PC-9 (cell line): ENCODE results near the gene SNX18. TPM values are rescaled to one million over a fixed set of nuclear protein-coding genes. Genes with fewer than 3 reads are reported as not detected.

ENCODE experiments used
- BruUV-seq: library from RNA; stranded (reverse); fragments of 400-500 nt; replicated peaks from 2 replicates; lab custom pipeline; 2021; lab: Mats Ljungman, UMichigan
- CTCF ChIA-PET: fragments of 300-600 bp; sonication (Branson Sonifier 250); formaldehyde crosslinking; loops from one replicate; lab custom pipeline; 2022; ENCODE audit warnings: antibody characterized with exemption; lab: Charles Lee
- POLR2A ChIA-PET: fragments of 300-600 bp; sonication (Branson Sonifier 250); formaldehyde crosslinking; loops from one replicate; lab custom pipeline; 2022; ENCODE audit warnings: antibody characterized with exemption; ENCODE audit not compliant: unreplicated experiment; lab: Charles Lee
- DNase-seq, 2 experiments: peaks; one replicate each; pipeline versions ENCODE4 v3.0.0 to v3.0.0-alpha.2; 2015 to 2022; ENCODE audit warnings: mixed read lengths in 1 of 2
- H2AFZ ChIP-seq: fragments of 200-600 bp; sonication (generic); 2 replicates; pipeline ENCODE4 v1.8.1; 2017; ENCODE audit warnings: antibody characterized with exemption
- H3F3A ChIP-seq: fragments of 200-600 bp; sonication (generic); 2 replicates; pipeline ENCODE4 v1.8.1; 2017; ENCODE audit warnings: antibody characterized with exemption, mild to moderate bottlenecking, low read depth; ENCODE audit not compliant: insufficient read depth
- H3K27ac ChIP-seq: fragments of 200-600 bp; sonication (generic); 2 replicates; pipeline ENCODE4 v1.6.1; 2016; ENCODE audit warnings: mixed run types
- H3K27me3 ChIP-seq: fragments of 200-600 bp; sonication (generic); 2 replicates; pipeline ENCODE4 v1.6.1; 2016; ENCODE audit warnings: low read depth, mixed run types; ENCODE audit not compliant: insufficient read depth
- H3K36me3 ChIP-seq: fragments of 200-600 bp; sonication (generic); 2 replicates; pipeline ENCODE4 v1.6.1; 2016; ENCODE audit warnings: low read depth, mixed run types
- H3K4me1 ChIP-seq: fragments of 200-600 bp; sonication (generic); replicated peaks from 2 replicates; pipeline ENCODE4 v1.6.1; 2016; ENCODE audit warnings: mixed run types; ENCODE audit not compliant: insufficient read depth
- H3K4me2 ChIP-seq: fragments of 200-600 bp; sonication (generic); 2 replicates; pipeline ENCODE4 v1.6.1; 2017; ENCODE audit warnings: mixed run types
- H3K4me3 ChIP-seq: fragments of 200-600 bp; sonication (generic); 2 replicates; pipeline ENCODE4 v1.6.1; 2016; ENCODE audit warnings: mixed run types
- H3K79me2 ChIP-seq: fragments of 200-600 bp; sonication (generic); 2 replicates; pipeline ENCODE4 v1.6.1; 2017; ENCODE audit warnings: low read depth, mixed run types
- H3K9me2 ChIP-seq: fragments of 200-600 bp; sonication (generic); 2 replicates; pipeline ENCODE4 v1.8.1; 2017; ENCODE audit warnings: mild to moderate bottlenecking; ENCODE audit not compliant: insufficient read depth
- H3K9me3 ChIP-seq: fragments of 200-600 bp; sonication (generic); 2 replicates; pipeline ENCODE4 v1.8.1; 2016; ENCODE audit warnings: low read depth; ENCODE audit not compliant: insufficient read depth
- H4K20me1 ChIP-seq: fragments of 200-600 bp; sonication (generic); 2 replicates; pipeline ENCODE4 v1.8.1; 2017; ENCODE audit not compliant: insufficient read depth
- EZH2 ChIP-seq: fragments of 200-600 bp; sonication (generic); IDR thresholded peaks from 2 replicates; pipeline ENCODE4 v1.8.0; 2017; ENCODE audit warnings: antibody characterized with exemption, low read depth
- intact Hi-C: fragments of 100-400 bp; cut with micrococcal nuclease; formaldehyde crosslinking; loops from one replicate; pipeline ENCODE4 v1.10.0; 2022; ENCODE audit not compliant: unreplicated experiment
- total RNA-seq: library from RNA; stranded (reverse); gene quantifications from 2 replicates; pipeline ENCODE4 v1.2.3, GENCODE V29; 2021
- TF ChIP-seq, protein P1 (sequence below): fragments of 200-600 bp; sonication (generic); conservative IDR thresholded peaks from 2 replicates; pipeline ENCODE4 v1.6.1; 2017; ENCODE audit warnings: mixed run types, antibody characterized with exemption, mild to moderate bottlenecking, moderate library complexity

SNX18 gene
- total RNA-seq, 1 experiment from 2014 or later: 9.7 TPM

DNA sequence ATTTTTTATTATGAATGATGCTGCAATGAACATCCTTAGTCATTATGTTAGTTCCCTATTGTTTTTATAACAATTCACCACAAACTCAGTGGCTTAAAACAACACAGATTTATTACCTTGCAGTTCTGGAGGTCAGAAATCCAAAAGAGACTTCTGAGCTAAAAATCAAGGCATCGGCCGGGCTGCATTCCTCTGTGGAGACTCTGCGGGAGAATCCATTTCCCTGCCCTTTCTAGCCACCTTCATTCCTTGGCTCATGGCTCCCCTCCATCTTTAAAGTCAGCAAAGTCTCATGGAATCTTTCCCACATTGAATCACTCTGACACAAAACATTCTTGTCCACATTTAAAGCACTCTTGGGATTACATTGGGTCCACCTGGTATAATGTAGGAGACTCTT, 38.6 kb downstream of the SNX18 start:
- Histone ChIP-seq H3K4me1 (0 out of 2 replicates have a peak, but pooled peaks cover 6% of the 10 kb centered on the region), H3K27me3 (no peaks in the 10 kb centered on the region), H3K4me3 (no peak overlapping the region), H3K9me2 (no peaks in the 10 kb centered on the region), H2AFZ (no peak overlapping the region), H3F3A (no peaks in the 10 kb centered on the region), H3K9me3 (peaks cover 4% of the 10 kb centered on the region; the same call in 1 of the 2 replicates), H4K20me1 (no peaks in the 10 kb centered on the region), H3K36me3 (no peaks in the 10 kb centered on the region), H3K27ac (no peak overlapping the region), H3K79me2 (no peaks in the 10 kb centered on the region), H3K4me2 (no peak overlapping the region)
- ChIA-PET CTCF (no interaction called here), POLR2A (no interaction called here)
- no peak for DNase-seq
- TF ChIP-seq, protein P1, sequence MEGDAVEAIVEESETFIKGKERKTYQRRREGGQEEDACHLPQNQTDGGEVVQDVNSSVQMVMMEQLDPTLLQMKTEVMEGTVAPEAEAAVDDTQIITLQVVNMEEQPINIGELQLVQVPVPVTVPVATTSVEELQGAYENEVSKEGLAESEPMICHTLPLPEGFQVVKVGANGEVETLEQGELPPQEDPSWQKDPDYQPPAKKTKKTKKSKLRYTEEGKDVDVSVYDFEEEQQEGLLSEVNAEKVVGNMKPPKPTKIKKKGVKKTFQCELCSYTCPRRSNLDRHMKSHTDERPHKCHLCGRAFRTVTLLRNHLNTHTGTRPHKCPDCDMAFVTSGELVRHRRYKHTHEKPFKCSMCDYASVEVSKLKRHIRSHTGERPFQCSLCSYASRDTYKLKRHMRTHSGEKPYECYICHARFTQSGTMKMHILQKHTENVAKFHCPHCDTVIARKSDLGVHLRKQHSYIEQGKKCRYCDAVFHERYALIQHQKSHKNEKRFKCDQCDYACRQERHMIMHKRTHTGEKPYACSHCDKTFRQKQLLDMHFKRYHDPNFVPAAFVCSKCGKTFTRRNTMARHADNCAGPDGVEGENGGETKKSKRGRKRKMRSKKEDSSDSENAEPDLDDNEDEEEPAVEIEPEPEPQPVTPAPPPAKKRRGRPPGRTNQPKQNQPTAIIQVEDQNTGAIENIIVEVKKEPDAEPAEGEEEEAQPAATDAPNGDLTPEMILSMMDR: no peak
- intact Hi-C loops: no loop called here
- no TSS peak for BruUV-seq

DNA sequence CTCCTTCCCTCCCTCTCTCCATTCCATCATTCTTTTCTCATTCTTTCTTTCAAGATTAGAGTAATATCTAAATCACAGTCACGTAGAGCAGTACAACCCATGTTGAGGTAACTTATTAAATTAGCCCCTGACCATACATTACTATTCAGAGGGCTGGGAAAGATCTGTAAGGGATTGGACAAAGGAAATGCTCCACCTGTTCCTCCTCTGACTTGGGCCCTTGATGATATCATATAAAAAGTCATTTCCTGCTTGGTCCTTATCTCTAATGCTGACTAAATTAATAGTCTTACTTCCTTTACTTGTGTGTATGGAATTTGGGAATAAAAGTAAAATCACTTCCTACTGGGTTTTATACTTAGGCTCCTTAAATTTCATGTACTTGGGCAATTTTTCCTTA, 40.8 kb downstream of the SNX18 start:
- H3K9me3 ChIP-seq: peaks cover 4% of the 10 kb centered on the region; the same call in 1 of the 2 replicates
- no peak overlapping the region for H3K4me2 ChIP-seq
- H3K79me2 ChIP-seq: no peaks in the 10 kb centered on the region
- CTCF ChIA-PET: no interaction called here
- H3K4me1 ChIP-seq: 0 out of 2 replicates have a peak, but pooled peaks cover 6% of the 10 kb centered on the region
- H3F3A ChIP-seq: no peaks in the 10 kb centered on the region
- H3K27me3 ChIP-seq: no peaks in the 10 kb centered on the region
- no peaks in the 10 kb centered on the region; the same call in 1 of the 2 replicates for H4K20me1 ChIP-seq
- no peaks in the 10 kb centered on the region for H3K9me2 ChIP-seq
- DNase-seq: no peak
- intact Hi-C loops: no loop called here
- no peaks in the 10 kb centered on the region for H3K36me3 ChIP-seq
- no peak overlapping the region for H3K4me3 ChIP-seq
- no peak overlapping the region for H2AFZ ChIP-seq
- H3K27ac ChIP-seq: no peak overlapping the region
- BruUV-seq: no TSS peak
- POLR2A ChIA-PET: no interaction called here
- TF ChIP-seq EZH2: no peak
- TF ChIP-seq, protein P1: no peak

DNA sequence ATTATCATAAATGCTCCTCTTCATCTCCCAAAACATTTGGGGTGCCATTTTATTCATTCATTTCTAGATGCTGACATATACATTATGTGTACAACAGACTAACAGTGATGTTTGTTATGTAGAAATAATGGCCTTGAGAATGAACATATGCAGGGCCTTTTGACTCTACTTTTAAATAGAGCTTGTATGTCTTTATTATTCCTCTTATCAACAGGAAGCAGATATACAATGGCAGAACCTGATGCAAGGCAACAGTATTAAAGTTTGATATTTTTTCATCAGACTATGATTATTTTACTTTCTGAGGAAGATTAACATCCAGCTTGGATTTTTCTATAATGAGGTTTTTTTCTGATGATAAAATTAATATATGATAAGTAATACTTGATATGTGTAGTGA, 44.1 kb downstream of the SNX18 start:
- H3K4me2 ChIP-seq: no peak overlapping the region
- no peaks in the 10 kb centered on the region for H3K36me3 ChIP-seq
- H3K9me3 ChIP-seq: peaks cover 4% of the 10 kb centered on the region; the same call in 1 of the 2 replicates
- ChIA-PET POLR2A (no interaction called here), CTCF (no interaction called here)
- intact Hi-C loops: no loop called here
- H3K9me2 ChIP-seq: no peaks in the 10 kb centered on the region
- H3K4me3 ChIP-seq: no peak overlapping the region
- H4K20me1 ChIP-seq: no peaks in the 10 kb centered on the region; the same call in 1 of the 2 replicates
- no peaks in the 10 kb centered on the region for H3K27me3 ChIP-seq
- TF ChIP-seq EZH2: no peak
- TF ChIP-seq, protein P1: no peak
- no peaks in the 10 kb centered on the region for H3K79me2 ChIP-seq
- no TSS peak for BruUV-seq
- H3K27ac ChIP-seq: no peak overlapping the region
- no peak for DNase-seq
- H3K4me1 ChIP-seq: 0 out of 2 replicates have a peak, but pooled peaks cover 6% of the 10 kb centered on the region
- H3F3A ChIP-seq: no peaks in the 10 kb centered on the region
- H2AFZ ChIP-seq: no peak overlapping the region
